H1 (cell line): ENCODE measurements around the gene COL10A1. TPM values are rescaled to one million over a fixed set of nuclear protein-coding genes. Genes with fewer than 3 reads are reported as not detected.

ENCODE experiments used
- CTCF ChIA-PET: fragments of 300-600 bp; sonication (Branson Sonifier 250); formaldehyde crosslinking; loops from one replicate; lab custom pipeline; 2021; ENCODE audit not compliant: partially characterized antibody; lab: Charles Lee
- POLR2A ChIA-PET: fragments of 300-600 bp; sonication (Branson Sonifier 250); formaldehyde crosslinking; loops from one replicate; lab custom pipeline; 2021; ENCODE audit warnings: inconsistent platforms; ENCODE audit not compliant: partially characterized antibody; lab: Charles Lee
- DNase-seq, 2 experiments: peaks; one replicate each; pipeline versions ENCODE4 v3.0.0 to v3.0.0-alpha.2; 2010 to 2022; ENCODE audit warnings: low spot score in 2 of 2, low read depth in 1 of 2, mixed read lengths in 1 of 2
- FAIRE-seq: peaks from 2 replicates; lab custom pipeline; 2011; peaks lifted over from hg19 to GRCh38; lab: Jason Lieb, UNC
- H2AFZ ChIP-seq: 2 replicates; pipeline ENCODE4 v1.8.1; 2012; ENCODE audit warnings: low read length, inconsistent platforms
- H2AK5ac ChIP-seq: 2 replicates; pipeline ENCODE4 v1.6.1; 2013; ENCODE audit warnings: low read depth, low read length
- H2BK120ac ChIP-seq: replicated peaks from 2 replicates; pipeline ENCODE3; 2013; ENCODE audit warnings: low read depth, low read length, inconsistent platforms
- H2BK12ac ChIP-seq: 2 replicates; pipeline ENCODE4 v1.6.1; 2013; ENCODE audit warnings: low read depth, low read length
- H2BK15ac ChIP-seq: 2 replicates; pipeline ENCODE4 v1.6.1; 2013; ENCODE audit warnings: low read length
- H2BK20ac ChIP-seq: 2 replicates; pipeline ENCODE4 v1.6.1; 2013; ENCODE audit warnings: low read length
- H2BK5ac ChIP-seq: 2 replicates; pipeline ENCODE4 v1.6.1; 2013; ENCODE audit warnings: low read depth, low read length
- H3K14ac ChIP-seq: 2 replicates; pipeline ENCODE4 v1.6.1; 2013; ENCODE audit warnings: inconsistent platforms; ENCODE audit not compliant: insufficient read length
- H3K18ac ChIP-seq: 2 replicates; pipeline ENCODE4 v1.6.1; 2013; ENCODE audit warnings: low read length; ENCODE audit errors: extremely low read depth
- H3K23ac ChIP-seq: 2 replicates; pipeline ENCODE4 v1.6.1; 2013; ENCODE audit warnings: inconsistent platforms; ENCODE audit not compliant: insufficient read length
- H3K23me2 ChIP-seq: 2 replicates; pipeline ENCODE4 v1.6.1; 2013; ENCODE audit warnings: low read depth, low read length
- H3K27ac ChIP-seq: 2 replicates; pipeline ENCODE4 v1.6.1; 2011; ENCODE audit warnings: low read depth, low read length, inconsistent platforms
- H3K27me3 ChIP-seq, 4 experiments: replicated peaks in 1 of 4; 1 replicate in 1 of 4; 2 replicates in 3 of 4; pipeline versions ENCODE4 v1.6.1 to v1.8.1; 2011 to 2013; ENCODE audit warnings: low read length in 3 of 4, mild to moderate bottlenecking in 3 of 4, inconsistent platforms in 2 of 4, mixed read lengths in 2 of 4, moderate library complexity in 1 of 4; ENCODE audit not compliant: control insufficient read depth in 3 of 4, insufficient read depth in 3 of 4; ENCODE audit errors: extremely low read depth in 1 of 4
- H3K36me3 ChIP-seq, 4 experiments: 2 replicates each; pipeline versions ENCODE4 v1.6.1 to v1.8.1; 2011 to 2013; ENCODE audit warnings: mild to moderate bottlenecking in 4 of 4, low read length in 3 of 4, moderate library complexity in 2 of 4, control low read depth in 1 of 4, inconsistent platforms in 1 of 4; ENCODE audit not compliant: insufficient read depth in 4 of 4, control insufficient read depth in 2 of 4
- H3K4ac ChIP-seq: replicated peaks from 2 replicates; pipeline ENCODE3; 2013; ENCODE audit warnings: low read length, low read depth, mixed read lengths, inconsistent platforms; ENCODE audit not compliant: insufficient read length
- H3K4me1 ChIP-seq, 4 experiments: replicated peaks in 1 of 4; 1 replicate in 1 of 4; 2 replicates in 3 of 4; pipeline versions ENCODE4 v1.6.1 to v1.8.1; 2011 to 2013; ENCODE audit warnings: low read length in 3 of 4, inconsistent platforms in 2 of 4, mixed read lengths in 1 of 4; ENCODE audit not compliant: insufficient read depth in 4 of 4, control insufficient read depth in 3 of 4
- H3K4me2 ChIP-seq, 2 experiments: 2 replicates each; pipeline versions ENCODE4 v1.6.1 to v1.8.1; 2011 to 2013; ENCODE audit warnings: low read depth in 2 of 2, low read length in 2 of 2, control low read depth in 1 of 2, inconsistent platforms in 1 of 2, mild to moderate bottlenecking in 1 of 2; ENCODE audit not compliant: insufficient read depth in 1 of 2
- H3K4me3 ChIP-seq, 4 experiments: fragments of 200-600, 300-600 bp in 1 of 4; sonication (generic), shearing (Covaris generic), sonication (Bioruptor Twin) in 1 of 4; 2 replicates each; pipeline versions ENCODE4 v1.5.1 to v1.8.1; 2011 to 2016; ENCODE audit warnings: low read length in 4 of 4, low read depth in 3 of 4, control low read depth in 2 of 4, inconsistent platforms in 2 of 4, mild to moderate bottlenecking in 2 of 4, mixed read lengths in 1 of 4, moderate library complexity in 1 of 4; ENCODE audit not compliant: insufficient read depth in 2 of 4; ENCODE audit errors: extremely low read depth in 1 of 4
- H3K56ac ChIP-seq: replicated peaks from 2 replicates; pipeline ENCODE3; 2013; ENCODE audit warnings: low read depth, mild to moderate bottlenecking, mixed read lengths, low read length, inconsistent platforms; ENCODE audit not compliant: insufficient read length
- H3K79me1 ChIP-seq: 2 replicates; pipeline ENCODE4 v1.6.1; 2013; ENCODE audit warnings: low read depth, low read length, control low read depth
- H3K79me2 ChIP-seq, 2 experiments: 2 replicates each; pipeline versions ENCODE4 v1.6.1 to v1.8.1; 2012 to 2013; ENCODE audit warnings: low read length in 2 of 2, mild to moderate bottlenecking in 2 of 2, inconsistent platforms in 1 of 2; ENCODE audit not compliant: insufficient read depth in 2 of 2, control insufficient read depth in 1 of 2
- H3K9ac ChIP-seq, 4 experiments: replicated peaks in 1 of 4; 1 replicate in 1 of 4; 2 replicates in 3 of 4; pipeline versions ENCODE4 v1.6.1 to v1.8.1; 2011 to 2013; ENCODE audit warnings: low read depth in 3 of 4, low read length in 3 of 4, control low read depth in 2 of 4, mild to moderate bottlenecking in 2 of 4, moderate library complexity in 2 of 4, inconsistent platforms in 1 of 4; ENCODE audit errors: extremely low read depth in 1 of 4
- H3K9me3 ChIP-seq, 2 experiments: 2 replicates each; pipeline versions ENCODE4 v1.6.1 to v1.8.1; 2012 to 2013; ENCODE audit warnings: mild to moderate bottlenecking in 2 of 2, moderate library complexity in 2 of 2, control low read depth in 1 of 2, inconsistent platforms in 1 of 2, low read depth in 1 of 2, low read length in 1 of 2, mixed read lengths in 1 of 2; ENCODE audit not compliant: insufficient read depth in 2 of 2
- H4K20me1 ChIP-seq, 2 experiments: replicated peaks in 1 of 2; 2 replicates each; pipeline versions ENCODE3 to v1.8.1; 2011 to 2013; ENCODE audit warnings: inconsistent platforms in 2 of 2, low read length in 2 of 2, mild to moderate bottlenecking in 1 of 2; ENCODE audit not compliant: insufficient read depth in 2 of 2, control insufficient read depth in 1 of 2
- H4K5ac ChIP-seq: 2 replicates; pipeline ENCODE4 v1.6.1; 2013; ENCODE audit warnings: low read length, low read depth, mixed read lengths, inconsistent platforms; ENCODE audit not compliant: insufficient read length
- H4K8ac ChIP-seq: 2 replicates; pipeline ENCODE4 v1.8.0; 2013; ENCODE audit warnings: mild to moderate bottlenecking, moderate library complexity, low read length, inconsistent platforms; ENCODE audit not compliant: insufficient read depth; ENCODE audit errors: extremely low read depth
- H4K91ac ChIP-seq: replicated peaks from 2 replicates; pipeline ENCODE3; 2013; ENCODE audit warnings: low read length, mixed read lengths, inconsistent platforms; ENCODE audit not compliant: insufficient read length
- ASH2L ChIP-seq: fragments of 200-600, 300-600 bp; sonication (generic); IDR thresholded peaks from one replicate; pipeline ENCODE4 v1.7.1; 2017; ENCODE audit warnings: low read length
- CEBPB ChIP-seq: IDR thresholded peaks from 2 replicates; pipeline ENCODE4 v1.6.1; 2012; ENCODE audit warnings: low read depth, low read length
- HDAC2 ChIP-seq, 2 experiments: fragments of 300-600 bp in 1 of 2; sonication (generic) in 1 of 2; IDR thresholded peaks; 2 replicates each; pipeline ENCODE4 v1.6.1; 2011 to 2012; ENCODE audit warnings: low read depth in 2 of 2, low read length in 2 of 2, mild to moderate bottlenecking in 2 of 2, moderate library complexity in 2 of 2, borderline replicate concordance in 1 of 2, inconsistent platforms in 1 of 2
- HDAC6 ChIP-seq: IDR thresholded peaks from one replicate; pipeline ENCODE4 v1.7.1; 2012; ENCODE audit warnings: low read depth, mild to moderate bottlenecking, inconsistent platforms, low read length, moderate library complexity
- KDM4A ChIP-seq: IDR thresholded peaks from one replicate; pipeline ENCODE4 v1.7.1; 2012; ENCODE audit warnings: low read depth, mild to moderate bottlenecking, moderate library complexity, low read length, inconsistent platforms; ENCODE audit not compliant: severe bottlenecking
- NANOG ChIP-seq: IDR thresholded peaks from 2 replicates; pipeline ENCODE4 v1.6.1; 2011; ENCODE audit warnings: low read length, low read depth, mild to moderate bottlenecking, inconsistent platforms; ENCODE audit not compliant: insufficient read depth, poor library complexity, severe bottlenecking
- NRF1 ChIP-seq: IDR thresholded peaks from 2 replicates; pipeline ENCODE4 v1.6.1; 2011; ENCODE audit warnings: mild to moderate bottlenecking, low read depth, low read length, improper control_type of control experiment
- PHF8 ChIP-seq: fragments of 200-600 bp; sonication (generic); conservative IDR thresholded peaks from 2 replicates; pipeline ENCODE4 v1.7.1; 2012; ENCODE audit warnings: low read depth, mild to moderate bottlenecking, inconsistent platforms, low read length, moderate library complexity
- POLR2AphosphoS5 ChIP-seq: IDR thresholded peaks from 2 replicates; pipeline ENCODE4 v1.6.1; 2011; ENCODE audit warnings: low read depth, low read length
- RNF2 ChIP-seq: fragments of 200-900, 300-1000 bp; sonication (generic); IDR thresholded peaks from 2 replicates; pipeline ENCODE4 v1.7.1; 2016; ENCODE audit warnings: borderline replicate concordance, low read depth, mild to moderate bottlenecking, antibody characterized with exemption, low read length; ENCODE audit not compliant: poor library complexity, severe bottlenecking; ENCODE audit errors: missing control alignments
- SAP30 ChIP-seq: fragments of 300-600 bp; sonication (generic); IDR thresholded peaks from 2 replicates; pipeline ENCODE4 v1.7.1; 2012; ENCODE audit warnings: low read length, moderate library complexity, mild to moderate bottlenecking, inconsistent platforms; ENCODE audit not compliant: insufficient read depth, insufficient replicate concordance
- SIN3A ChIP-seq, 2 experiments: IDR thresholded peaks in 1 of 2; conservative IDR thresholded peaks in 1 of 2; 2 replicates each; pipeline ENCODE4 v1.6.1; 2011 to 2012; ENCODE audit warnings: low read length in 2 of 2, improper control_type of control experiment in 1 of 2, low read depth in 1 of 2, mild to moderate bottlenecking in 1 of 2
- SIX5 ChIP-seq: IDR thresholded peaks from 2 replicates; pipeline ENCODE4 v1.6.1; 2011; ENCODE audit warnings: mild to moderate bottlenecking, low read depth, low read length
- SP2 ChIP-seq: IDR thresholded peaks from 2 replicates; pipeline ENCODE4 v1.6.1; 2012; ENCODE audit warnings: mild to moderate bottlenecking, low read length, inconsistent platforms
- WGBS, 2 experiments: shearing (Covaris generic) in 1 of 2; methylation state at CpG; one replicate each; pipeline versions ENCODE4 v1.1.6 to v1.1.7; 2013 to 2015; ENCODE audit warnings: low lambda C conversion rate in 2 of 2, mixed read lengths in 2 of 2, inconsistent platforms in 1 of 2, low coverage in 1 of 2, missing lambda C conversion rate in 1 of 2; ENCODE audit not compliant: insufficient replicate concordance in 2 of 2, insufficient coverage in 1 of 2, insufficient read length in 1 of 2; ENCODE audit errors: extremely low coverage in 1 of 2, missing lambda C conversion rate in 1 of 2; 5-methylcytosine and 5-hydroxymethylcytosine counted together
- polyA plus RNA-seq, 7 experiments: library from polyadenylated mRNA; depleted of rRNA in 3 of 7; stranded (reverse) in 5 of 7; unstranded in 2 of 7; fragments of >200 nt in 5 of 7; fragments of 200-250 nt in 2 of 7; gene quantifications; 1 replicate in 5 of 7; 2 replicates in 1 of 7; 4 replicates in 1 of 7; pipeline versions ENCODE4 v1.2.1 to v1.2.3, GENCODE V29; 2011 to 2013; ENCODE audit warnings: missing spikeins in 2 of 7, mixed read lengths in 2 of 7
- total RNA-seq: library from RNA; stranded (reverse); fragmentation: NEBNext Ultra II Directional; extraction: Animal tissue kit (Norgen Biotek cat#: 25700); gene quantifications from 2 replicates; pipeline ENCODE4 v1.2.1, GENCODE V29; 2021

COL10A1 gene
- total and polyA plus RNA-seq, 2 of the 8 experiments (the other 6 are each of a cell fraction or from before 2014, with no cell fraction given) = not detected

GRCh38 chr6:116070101-116070500 is 55.8 kb downstream of the COL10A1 start:
- Histone ChIP-seq H4K8ac (no peak overlapping the region), H3K4me1 (no peaks in the 10 kb centered on the region), H3K4me3 (no peak overlapping the region), H4K91ac (no peak overlapping the region), H3K4me2 (no peak overlapping the region), H3K23me2 (no peaks in the 10 kb centered on the region), H2AK5ac (no peak overlapping the region), H3K36me3 (no peaks in the 10 kb centered on the region), H3K14ac (no peak overlapping the region), H3K23ac (no peak overlapping the region), H3K79me2 (no peaks in the 10 kb centered on the region), H3K56ac (no peak overlapping the region), H2BK5ac (no peak overlapping the region), H3K9ac (no peak overlapping the region), H3K27me3 (peaks cover 0 to 1% (median 0%) of the 10 kb centered on the region in 4 experiments; a peak in 1 of 7 replicates), H2BK120ac (no peak overlapping the region), H2BK12ac (no peak overlapping the region), H4K5ac (no peak overlapping the region), H2AFZ (no peak overlapping the region), H3K4ac (no peak overlapping the region), H4K20me1 (no peaks in the 10 kb centered on the region), H3K79me1 (no peaks in the 10 kb centered on the region), H2BK15ac (no peak overlapping the region), H3K9me3 (no peaks in the 10 kb centered on the region), H2BK20ac (no peak overlapping the region), H3K18ac (no peak overlapping the region), H3K27ac (no peak overlapping the region)
- DNase-seq (no peak), FAIRE-seq (no peak)
- ChIA-PET CTCF (interaction anchor here (0.6 to 1.0 kb wide), 4 partner anchors 8 to 1832 kb away, joined by 3 to 5 read pairs (median 4); no protein-coding TSS in a partner anchor), POLR2A (no interaction called here)
- WGBS, 2 experiments = 83% methylated on average over 1 of the region's 1 CpG; no CpG with 5 or more reads in 1 of the 2 experiments
- TF ChIP-seq PHF8 = no peak
- no peak for TF ChIP-seq RNF2
- TF ChIP-seq POLR2AphosphoS5 = no peak
- no peak for TF ChIP-seq NANOG
- no peak for TF ChIP-seq KDM4A
- TF ChIP-seq SP2 = no peak
- TF ChIP-seq ASH2L = no peak
- no peak for TF ChIP-seq HDAC6
- TF ChIP-seq SIX5 = no peak
- no peak for TF ChIP-seq SIN3A (conservative IDR thresholded peaks at IDR 0.05 in 1 of 2, IDR thresholded peaks at IDR 0.05 in 1 of 2; ENCODE audit: low read depth in 1 of 2, low read length in 2 of 2)
- no peak for TF ChIP-seq CEBPB
- no peak for TF ChIP-seq NRF1
- no peak for TF ChIP-seq SAP30
- no peak for TF ChIP-seq HDAC2 (IDR thresholded peaks at IDR 0.05; ENCODE audit: borderline replicate concordance in 1 of 2, low read depth in 2 of 2, low read length in 2 of 2)
